HCT116 (cell line): ENCODE data around the gene CATSPERD. TPM values are rescaled to one million over a fixed set of nuclear protein-coding genes. Genes with fewer than 3 reads are reported as not detected.

ENCODE experiments used
- ATAC-seq: fragments of 200-7000 bp; cut with Tn5 transposase; 2 replicates; pipeline ENCODE4 v1.9.1; 2020; ENCODE audit warnings: mild to moderate bottlenecking, moderate library complexity
- BruUV-seq: library from RNA; stranded (reverse); fragments of 400-500 nt; replicated peaks from 2 replicates; lab custom pipeline; 2021; lab: Mats Ljungman, UMichigan
- CTCF ChIA-PET: fragments of 300-600 bp; sonication (Branson Sonifier 250); formaldehyde crosslinking; loops from one replicate; lab custom pipeline; 2021; ENCODE audit warnings: antibody characterized with exemption; lab: Charles Lee
- POLR2A ChIA-PET: fragments of 300-600, 350-600 bp; sonication (Branson Sonifier 250); formaldehyde crosslinking; loops from one replicate; lab custom pipeline; 2021; ENCODE audit warnings: antibody characterized with exemption; lab: Charles Lee
- RAD21 ChIA-PET, 2 experiments: fragments of 300-600 bp; sonication (Branson Sonifier 250); formaldehyde crosslinking; loops; one replicate each; lab custom pipeline; 2023; ENCODE audit warnings: low total read pairs in 2 of 2; ENCODE audit not compliant: uncharacterized antibody in 2 of 2, unreplicated experiment in 2 of 2, low non-redundant PET in 1 of 2; lab: Charles Lee
- DNase-seq: peaks from one replicate; pipeline ENCODE4 v3.0.0-alpha.2; 2010; ENCODE audit warnings: low read depth, low spot score
- H2AFZ ChIP-seq: fragments of 200-600 bp; shearing (Covaris generic), sonication (generic); 2 replicates; pipeline ENCODE4 v1.6.1; 2017; ENCODE audit warnings: low read depth, mixed run types, mixed read lengths, antibody characterized with exemption, low read length; ENCODE audit not compliant: poor library complexity, severe bottlenecking
- H3K27ac ChIP-seq: 2 replicates; pipeline ENCODE4 v1.5.1; 2012; ENCODE audit warnings: low read depth, low read length
- H3K27me3 ChIP-seq: fragments of 200-600 bp; sonication (generic); 2 replicates; pipeline ENCODE4 v1.6.1; 2016; ENCODE audit warnings: mixed run types, low read length, mixed read lengths; ENCODE audit not compliant: insufficient read depth
- H3K36me3 ChIP-seq, 2 experiments: fragments of 200-500 bp in 1 of 2; fragments of 200-600 bp in 1 of 2; sonication (Bioruptor generic) in 1 of 2; sonication (generic) in 1 of 2; 2 replicates each; pipeline versions ENCODE4 v1.5.1 to v1.6.1; 2014 to 2016; ENCODE audit warnings: low read length in 2 of 2, inconsistent platforms in 1 of 2, mixed read lengths in 1 of 2, mixed run types in 1 of 2; ENCODE audit not compliant: insufficient read depth in 2 of 2, control insufficient read depth in 1 of 2
- H3K4me1 ChIP-seq, 2 experiments: fragments of 200-600 bp in 1 of 2; sonication (generic) in 1 of 2; 2 replicates each; pipeline versions ENCODE4 v1.5.1 to v1.6.1; 2012 to 2017; ENCODE audit warnings: low read length in 2 of 2, inconsistent platforms in 1 of 2, mild to moderate bottlenecking in 1 of 2, mixed read lengths in 1 of 2, mixed run types in 1 of 2, moderate library complexity in 1 of 2; ENCODE audit not compliant: insufficient read depth in 2 of 2, control insufficient read depth in 1 of 2
- H3K4me2 ChIP-seq: fragments of 200-600 bp; sonication (generic); 2 replicates; pipeline ENCODE4 v1.6.1; 2017; ENCODE audit warnings: mixed run types, low read length, mixed read lengths
- H3K4me3 ChIP-seq, 2 experiments: fragments of 200-600 bp in 1 of 2; sonication (generic) in 1 of 2; replicated peaks in 1 of 2; 2 replicates each; pipeline ENCODE4 v1.5.1; 2011 to 2016; ENCODE audit warnings: low read length in 2 of 2, control low read depth in 1 of 2, low read depth in 1 of 2, mild to moderate bottlenecking in 1 of 2, mixed read lengths in 1 of 2, mixed run types in 1 of 2
- H3K79me2 ChIP-seq: fragments of 200-600 bp; sonication (generic); 2 replicates; pipeline ENCODE4 v1.6.1; 2017; ENCODE audit warnings: mild to moderate bottlenecking, mixed run types, low read length, moderate library complexity, mixed read lengths; ENCODE audit not compliant: insufficient read depth
- H3K9ac ChIP-seq: fragments of 200-600 bp; sonication (generic); 2 replicates; pipeline ENCODE4 v1.6.1; 2016; ENCODE audit warnings: low read length, mixed read lengths
- H3K9me2 ChIP-seq: fragments of 200-600 bp; sonication (generic), shearing (Covaris generic); 2 replicates; pipeline ENCODE4 v1.6.1; 2017; ENCODE audit warnings: mixed run types, mild to moderate bottlenecking, moderate library complexity; ENCODE audit not compliant: insufficient read depth
- H3K9me3 ChIP-seq, 2 experiments: fragments of 200-500 bp in 1 of 2; fragments of 200-600 bp in 1 of 2; sonication (Bioruptor generic) in 1 of 2; sonication (generic) in 1 of 2; 2 replicates each; pipeline ENCODE4 v1.6.1; 2014 to 2017; ENCODE audit warnings: low read length in 2 of 2, mixed read lengths in 2 of 2, inconsistent platforms in 1 of 2, low read depth in 1 of 2, mild to moderate bottlenecking in 1 of 2, mixed run types in 1 of 2, moderate library complexity in 1 of 2; ENCODE audit not compliant: control insufficient read depth in 1 of 2, insufficient read depth in 1 of 2
- H4K20me1 ChIP-seq: fragments of 200-600 bp; sonication (generic), shearing (Covaris generic); 2 replicates; pipeline ENCODE4 v1.6.1; 2017; ENCODE audit warnings: mixed run types, mild to moderate bottlenecking, moderate library complexity; ENCODE audit not compliant: insufficient read depth
- CEBPB ChIP-seq: IDR thresholded peaks from 2 replicates; pipeline ENCODE4 v1.6.1; 2012; ENCODE audit warnings: low read depth
- EZH2 ChIP-seq: fragments of 200-600 bp; sonication (generic); IDR thresholded peaks from 2 replicates; pipeline ENCODE4 v1.6.1; 2017; ENCODE audit warnings: antibody characterized with exemption, mixed run types
- EZH2phosphoT487 ChIP-seq: fragments of 200-600 bp; IDR thresholded peaks from 2 replicates; pipeline ENCODE4 v1.6.1; 2018; ENCODE audit warnings: antibody characterized with exemption, borderline replicate concordance
- JUND ChIP-seq: IDR thresholded peaks from 2 replicates; pipeline ENCODE4 v1.6.1; 2012
- POLR2AphosphoS5 ChIP-seq: IDR thresholded peaks from 2 replicates; pipeline ENCODE4 v1.6.1; 2011; ENCODE audit warnings: mild to moderate bottlenecking, low read depth, low read length, moderate library complexity
- SIN3A ChIP-seq: IDR thresholded peaks from 2 replicates; pipeline ENCODE4 v1.6.1; 2012; ENCODE audit warnings: low read depth
- SP1 ChIP-seq: IDR thresholded peaks from 2 replicates; pipeline ENCODE4 v1.6.1; 2012; ENCODE audit warnings: low read depth
- SRF ChIP-seq: IDR thresholded peaks from 2 replicates; pipeline ENCODE4 v1.6.1; 2012; ENCODE audit warnings: low read depth
- TCF7L2 ChIP-seq: IDR thresholded peaks from 2 replicates; pipeline ENCODE4 v1.7.0; 2011; ENCODE audit warnings: borderline replicate concordance, inconsistent platforms; ENCODE audit not compliant: insufficient read depth, insufficient read length; ENCODE audit errors: extremely low read depth
- YY1 ChIP-seq: IDR thresholded peaks from 2 replicates; pipeline ENCODE4 v1.6.1; 2011; ENCODE audit warnings: low read length, low read depth, moderate library complexity, mild to moderate bottlenecking; ENCODE audit not compliant: insufficient replicate concordance; ENCODE audit errors: extremely low read depth
- ZFX ChIP-seq: fragments of 450-650 bp; IDR thresholded peaks from 2 replicates; pipeline ENCODE4 v1.6.1; 2017
- intact Hi-C: fragments of 100-400 bp; cut with micrococcal nuclease; formaldehyde crosslinking; loops from 2 replicates; pipeline ENCODE4 v1.10.0; 2022
- total RNA-seq: library from RNA; stranded (reverse); gene quantifications from one replicate; pipeline ENCODE4 v1.2.1, GENCODE V29; 2021; ENCODE audit not compliant: unreplicated experiment
- TF ChIP-seq, protein P1 (sequence below), 3 experiments: fragments of 200-600 bp in 1 of 3; sonication (generic) in 1 of 3; IDR thresholded peaks in 2 of 3; conservative IDR thresholded peaks in 1 of 3; 2 replicates each; pipeline ENCODE4 v1.5.1; 2012 to 2017; ENCODE audit warnings: low read depth in 2 of 3, low read length in 2 of 3, antibody characterized with exemption in 1 of 3, borderline replicate concordance in 1 of 3, control low read depth in 1 of 3, mild to moderate bottlenecking in 1 of 3, mixed read lengths in 1 of 3, mixed run types in 1 of 3, moderate library complexity in 1 of 3; ENCODE audit not compliant: insufficient read depth in 1 of 3

CATSPERD gene
- total RNA-seq, 1 experiment from 2014 or later = not detected

DNA sequence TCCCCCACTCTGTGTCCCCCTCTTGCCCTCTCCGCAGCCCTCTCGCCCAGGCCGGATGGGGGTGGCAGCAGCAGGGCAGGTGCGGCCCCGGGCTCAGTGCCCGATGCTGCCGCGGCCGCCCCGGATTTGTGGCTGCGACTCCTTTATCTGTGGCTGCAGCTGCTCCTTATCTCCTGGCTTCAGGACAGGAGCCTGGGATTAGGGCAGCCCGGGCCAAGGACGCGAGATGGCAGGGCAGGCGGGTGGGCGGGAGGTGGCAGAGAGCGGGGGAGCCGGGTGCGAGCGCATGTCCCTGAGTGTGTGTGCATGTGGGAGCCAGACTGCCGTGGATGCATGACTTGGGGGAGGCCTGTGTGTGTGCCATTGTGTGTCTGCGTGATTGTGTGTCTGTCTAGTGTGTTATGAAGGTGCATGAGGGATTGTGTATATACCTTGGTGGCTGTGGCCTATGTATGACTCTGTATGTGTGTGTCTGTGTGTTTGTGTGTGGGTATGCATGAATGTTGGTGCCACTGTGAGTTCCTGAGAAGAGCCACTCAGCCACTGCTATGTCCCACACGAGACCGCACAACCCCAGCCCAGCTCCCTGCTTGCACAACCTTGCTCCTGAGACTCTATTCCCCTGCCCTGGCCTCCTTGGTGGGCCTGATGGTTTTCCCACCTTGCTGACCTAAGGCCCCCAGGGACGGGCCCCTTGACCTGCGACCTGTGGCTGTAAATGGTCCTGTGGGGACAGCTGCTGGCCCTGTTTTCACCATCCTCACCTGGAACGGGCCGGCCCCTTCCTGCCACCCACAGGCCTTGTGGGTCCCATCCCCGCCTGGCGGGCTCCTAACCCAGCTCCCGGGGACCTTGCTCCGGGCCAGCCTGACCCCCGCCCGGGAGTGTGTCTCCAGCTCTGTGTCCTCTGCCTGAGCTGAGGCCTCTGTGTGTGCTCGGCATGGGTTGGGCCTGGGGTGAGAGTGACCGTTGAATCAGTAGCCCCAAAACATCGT lies 79.1 kb downstream of the CATSPERD start:
- POLR2A ChIA-PET = interaction anchor here (0.9 kb wide), 1 partner anchor 28 kb away, joined by 3 read pairs; no protein-coding TSS in a partner anchor
- BruUV-seq = no TSS peak

More for the DNA sequence above, 79.1 kb downstream of the CATSPERD start:
- H3K9me3 ChIP-seq = no peaks in the 10 kb centered on the region
- H3K27ac ChIP-seq = no peak overlapping the region
- TF ChIP-seq TCF7L2 = no peak
- no peak for TF ChIP-seq POLR2AphosphoS5
- no peak for TF ChIP-seq YY1
- no peak for TF ChIP-seq CEBPB
- no peak for TF ChIP-seq SP1
- no peak for TF ChIP-seq SIN3A
- TF ChIP-seq EZH2 = no peak
- TF ChIP-seq EZH2phosphoT487 = no peak
- no peak for TF ChIP-seq ZFX
- TF ChIP-seq, protein P1, sequence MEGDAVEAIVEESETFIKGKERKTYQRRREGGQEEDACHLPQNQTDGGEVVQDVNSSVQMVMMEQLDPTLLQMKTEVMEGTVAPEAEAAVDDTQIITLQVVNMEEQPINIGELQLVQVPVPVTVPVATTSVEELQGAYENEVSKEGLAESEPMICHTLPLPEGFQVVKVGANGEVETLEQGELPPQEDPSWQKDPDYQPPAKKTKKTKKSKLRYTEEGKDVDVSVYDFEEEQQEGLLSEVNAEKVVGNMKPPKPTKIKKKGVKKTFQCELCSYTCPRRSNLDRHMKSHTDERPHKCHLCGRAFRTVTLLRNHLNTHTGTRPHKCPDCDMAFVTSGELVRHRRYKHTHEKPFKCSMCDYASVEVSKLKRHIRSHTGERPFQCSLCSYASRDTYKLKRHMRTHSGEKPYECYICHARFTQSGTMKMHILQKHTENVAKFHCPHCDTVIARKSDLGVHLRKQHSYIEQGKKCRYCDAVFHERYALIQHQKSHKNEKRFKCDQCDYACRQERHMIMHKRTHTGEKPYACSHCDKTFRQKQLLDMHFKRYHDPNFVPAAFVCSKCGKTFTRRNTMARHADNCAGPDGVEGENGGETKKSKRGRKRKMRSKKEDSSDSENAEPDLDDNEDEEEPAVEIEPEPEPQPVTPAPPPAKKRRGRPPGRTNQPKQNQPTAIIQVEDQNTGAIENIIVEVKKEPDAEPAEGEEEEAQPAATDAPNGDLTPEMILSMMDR (IDR thresholded peaks at IDR 0.05 in 2 of 3, conservative IDR thresholded peaks at IDR 0.05 in 1 of 3; ENCODE audit: borderline replicate concordance in 1 of 3, insufficient read depth in 1 of 3, low read depth in 2 of 3, low read length in 2 of 3) = no peak
- no peak for TF ChIP-seq SRF
- TF ChIP-seq JUND = no peak
- no peaks in the 10 kb centered on the region for H3K27me3 ChIP-seq
- RAD21 ChIA-PET = no interaction called here
- H3K9ac ChIP-seq = no peak overlapping the region
- ATAC-seq = no peak
- no peak overlapping the region for H2AFZ ChIP-seq
- no peaks in the 10 kb centered on the region for H4K20me1 ChIP-seq
- H3K4me2 ChIP-seq = no peak overlapping the region
- no peaks in the 10 kb centered on the region for H3K9me2 ChIP-seq
- H3K79me2 ChIP-seq = no peaks in the 10 kb centered on the region
- H3K4me1 ChIP-seq = peaks cover 4 to 15% of the 10 kb centered on the region in 2 experiments
- H3K36me3 ChIP-seq = no peaks in the 10 kb centered on the region
- no peak overlapping the region for H3K4me3 ChIP-seq
- CTCF ChIA-PET = no interaction called here
- DNase-seq = no peak
- intact Hi-C loops = no loop called here
